Endothelial cell of umbilical vein (primary cell): ENCODE data around the gene TEDC2.

Source experiments
- CTCF ChIP-seq, 2 donors: IDR thresholded peaks; 1 replicate in 1 of 2; 2 replicates in 1 of 2; pipeline ENCODE4 v1.5.1; 2011; ENCODE audit warnings: low read length in 2 of 2, mild to moderate bottlenecking in 2 of 2, moderate library complexity in 2 of 2, control low read depth in 1 of 2, inconsistent platforms in 1 of 2, low read depth in 1 of 2; ENCODE audit not compliant: insufficient read depth in 1 of 2; ENCODE audit errors: extremely low read depth in 1 of 2
- EZH2 ChIP-seq: IDR thresholded peaks from 2 replicates; pipeline ENCODE4 v1.6.1; 2012; ENCODE audit warnings: borderline replicate concordance, low read depth, mild to moderate bottlenecking, moderate library complexity, low read length, inconsistent platforms; ENCODE audit not compliant: severe bottlenecking
- GATA2 ChIP-seq: IDR thresholded peaks from 2 replicates; pipeline ENCODE4 v1.7.0; 2011; ENCODE audit warnings: low read depth, mild to moderate bottlenecking, moderate library complexity, mixed read lengths, low read length; ENCODE audit not compliant: insufficient read length, insufficient read depth
- JUN ChIP-seq: IDR thresholded peaks from 2 replicates; pipeline ENCODE4 v1.6.1; 2011; ENCODE audit warnings: borderline replicate concordance, low read depth; ENCODE audit not compliant: insufficient read length, insufficient read depth
- POLR2A ChIP-seq: IDR thresholded peaks from 2 replicates; pipeline ENCODE4 v1.6.1; 2012; ENCODE audit warnings: low read depth, mild to moderate bottlenecking, control low read depth, low read length
- POLR2AphosphoS5 ChIP-seq: IDR thresholded peaks from 2 replicates; pipeline ENCODE4 v1.6.1; 2012; ENCODE audit warnings: low read depth, mild to moderate bottlenecking, control low read depth, low read length, moderate library complexity; ENCODE audit not compliant: insufficient read depth

GRCh38 chr16:2462031-2462866, 2.3 kb downstream of the TEDC2 start:
- TF ChIP-seq POLR2A: no peak
- TF ChIP-seq CTCF (IDR thresholded peaks at IDR 0.05; ENCODE audit: extremely low read depth in 1 of 2, insufficient read depth in 1 of 2, low read depth in 1 of 2, low read length in 2 of 2): no peak
- no peak for TF ChIP-seq EZH2
- TF ChIP-seq POLR2AphosphoS5: no peak
- no peak for TF ChIP-seq JUN
- TF ChIP-seq GATA2: no peak
